Fibroblast of gingiva (primary cell): ENCODE measurements around the gene FAM107B.
A peak's percentile ranks its signal among the peaks of the same experiment; 100 is the strongest.

Experiments used
- DNase-seq: peaks from one replicate; pipeline ENCODE4 v3.0.0-alpha.2; 2011; ENCODE audit warnings: low read depth

Gene FAM107B

GRCh38 chr10:14489522-14490177, 285.0 kb downstream of the FAM107B start:
- DNase-seq, result no peak

GRCh38 chr10:14487488-14487883, 287.2 kb downstream of the FAM107B start:
- peak; percentile 32 for DNase-seq

- DNase-seq, result no peak
Observed at GRCh38 chr10:14486777-14487487, 287.8 kb downstream of the FAM107B start.

GRCh38 chr10:14485986-14486385, 288.7 kb downstream of the FAM107B start:
- peak; percentile 68 for DNase-seq

GRCh38 chr10:14483417-14483816, 291.3 kb downstream of the FAM107B start:
- DNase-seq, result no peak

- no peak for DNase-seq
Observed at GRCh38 chr10:14481752-14482151, 292.9 kb downstream of the FAM107B start.

GRCh38 chr10:14481014-14481413, 293.7 kb downstream of the FAM107B start:
- no peak for DNase-seq

GRCh38 chr10:14478604-14479003, 296.1 kb downstream of the FAM107B start:
- DNase-seq, result peak; percentile 83

GRCh38 chr10:14478201-14478600, 296.5 kb downstream of the FAM107B start:
- DNase-seq, result no peak

GRCh38 chr10:14477408-14477710, 297.3 kb downstream of the FAM107B start:
- peak; percentile 70 for DNase-seq

- peak; percentile 33 for DNase-seq
Observed at GRCh38 chr10:14476641-14477407, 297.9 kb downstream of the FAM107B start.

GRCh38 chr10:14476006-14476405, 298.7 kb downstream of the FAM107B start:
- DNase-seq, result no peak

- no peak for DNase-seq
Observed at GRCh38 chr10:14474656-14475055, 300.0 kb downstream of the FAM107B start.

- DNase-seq, result no peak
Observed at GRCh38 chr10:14470920-14471319, 303.8 kb downstream of the FAM107B start.

GRCh38 chr10:14468726-14469125, 306.0 kb downstream of the FAM107B start:
- no peak for DNase-seq
